ENCODE measurements around the gene BPGM.
"Not testable (repeated sequence)": the region's sequence is repeated elsewhere in the genome, so short reads cannot be mapped to it uniquely, and the experiment has no call there.

BPGM gene

DNA sequence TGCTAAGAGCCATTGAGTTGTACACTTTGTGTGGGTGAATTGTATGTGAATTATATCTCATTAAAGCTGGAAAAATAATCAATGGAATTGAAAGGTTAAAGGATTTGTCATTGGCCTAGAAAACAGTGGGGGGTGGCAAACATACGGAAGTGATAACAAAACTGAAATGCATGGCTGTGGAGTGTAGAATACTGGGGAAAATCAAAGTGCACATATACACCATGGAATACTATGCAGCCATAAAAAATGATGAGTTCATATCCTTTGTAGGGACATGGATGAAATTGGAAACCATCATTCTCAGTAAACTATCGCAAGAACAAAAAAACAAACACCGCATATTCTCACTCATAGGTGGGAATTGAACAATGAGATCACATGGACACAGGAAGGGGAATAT, 18.4 kb downstream of the BPGM start:
- not testable (repeated sequence) for DNase-seq (ENCODE audit: low spot score)

DNA sequence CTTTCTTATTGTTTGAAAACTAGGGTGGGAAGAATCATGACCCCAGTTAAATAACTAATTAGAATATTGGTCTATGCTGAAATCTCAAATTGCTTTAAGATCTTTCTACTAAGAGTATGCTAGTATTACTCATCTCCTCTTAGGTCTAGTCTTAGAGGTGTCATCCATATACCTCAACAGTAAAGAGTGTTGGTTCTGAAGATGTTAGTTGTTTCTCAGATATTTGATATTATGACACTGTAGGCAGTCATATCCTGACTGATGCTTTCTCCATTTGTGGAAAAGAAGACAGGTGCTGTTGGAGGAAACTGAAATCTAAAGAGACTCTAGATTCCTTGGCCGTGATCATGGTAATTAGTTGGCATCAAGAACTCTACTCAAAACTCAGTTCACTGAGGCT, 21.2 kb downstream of the BPGM start:
- no peak for DNase-seq (ENCODE audit: low spot score)

DNA sequence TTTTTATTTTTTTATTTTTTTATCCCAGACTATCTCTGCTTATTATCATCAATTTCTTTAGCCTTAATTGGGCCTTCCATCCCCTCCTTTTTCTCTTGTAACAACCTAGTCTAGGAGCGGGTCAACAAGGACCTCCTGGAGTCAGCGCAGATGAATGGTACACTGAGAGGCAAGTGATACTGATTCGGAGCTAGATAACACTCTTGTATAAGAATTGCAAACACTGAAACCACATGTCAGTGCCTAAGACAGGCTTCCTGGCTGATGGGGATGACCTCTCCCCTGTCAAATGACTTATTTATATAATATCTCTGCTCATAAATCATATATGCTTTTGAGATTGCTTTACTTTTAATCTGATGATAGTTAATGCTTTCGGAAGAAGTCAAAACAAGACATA, 22.7 kb downstream of the BPGM start:
- no peak for DNase-seq (ENCODE audit: low spot score)

DNA sequence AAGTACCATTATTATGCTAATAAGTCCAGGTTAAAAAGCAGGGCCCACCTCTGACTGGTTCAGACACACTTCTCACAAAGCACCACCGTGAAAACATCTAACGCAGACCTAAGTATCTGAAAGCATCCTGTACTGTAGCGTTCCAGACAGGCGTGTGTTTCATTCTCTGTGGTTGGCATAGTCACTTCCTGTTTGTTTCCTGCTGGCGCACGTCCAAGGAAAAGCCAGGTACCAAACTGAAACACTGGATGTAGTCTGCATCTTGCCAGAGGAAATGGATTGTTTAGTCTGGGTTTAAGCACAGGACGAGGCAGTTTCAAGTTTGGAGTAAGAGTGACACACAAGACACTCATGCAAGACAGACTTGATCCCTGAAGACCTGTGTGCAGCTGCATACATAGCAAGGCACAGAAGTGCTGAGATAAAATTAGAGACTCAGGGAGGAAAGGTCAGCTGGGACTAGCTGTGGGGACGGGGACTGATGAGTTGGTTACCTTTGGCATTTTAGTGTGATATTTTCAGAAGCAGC, 23.3 kb downstream of the BPGM start:
- peak; percentile 51 for DNase-seq (ENCODE audit: low spot score)

DNA sequence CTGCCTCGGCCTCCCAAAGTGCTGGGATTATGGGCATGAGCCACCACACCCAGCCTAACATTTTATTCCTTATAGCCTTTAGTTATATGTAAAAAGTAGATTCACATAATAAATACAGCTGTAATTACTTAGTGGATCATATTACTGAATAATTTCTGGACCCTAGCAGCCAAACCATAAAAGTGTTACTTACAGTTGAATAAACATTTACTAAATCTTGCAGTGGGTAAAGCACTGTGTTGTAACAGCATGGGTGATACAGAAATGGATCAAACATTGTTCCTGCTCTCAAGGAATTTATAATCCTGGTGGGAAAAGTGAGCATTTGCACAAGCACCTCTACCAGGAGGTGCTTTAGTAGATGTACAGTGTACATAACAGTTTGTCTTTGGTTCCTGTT, 25.0 kb downstream of the BPGM start:
- no peak for DNase-seq (ENCODE audit: low spot score)

DNA sequence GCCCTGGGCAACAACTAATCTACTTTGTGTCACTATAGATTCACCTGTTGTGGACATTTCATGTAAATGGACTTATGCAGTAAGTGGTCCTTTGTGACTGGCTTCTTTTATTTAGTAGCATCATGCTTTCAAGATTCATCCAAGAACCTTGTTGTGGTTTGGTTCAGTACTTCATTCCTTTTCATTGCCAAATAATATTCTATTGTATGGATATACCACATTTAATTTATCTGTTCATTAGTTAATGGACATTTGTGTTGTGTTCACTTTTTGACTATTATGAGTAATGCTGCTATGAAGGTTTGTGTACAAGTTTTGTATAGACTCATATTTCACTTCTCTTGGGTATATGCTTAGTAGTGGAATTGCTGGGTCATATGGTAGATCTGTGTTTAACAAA, 27.8 kb downstream of the BPGM start:
- no peak for DNase-seq (ENCODE audit: low spot score)

DNA sequence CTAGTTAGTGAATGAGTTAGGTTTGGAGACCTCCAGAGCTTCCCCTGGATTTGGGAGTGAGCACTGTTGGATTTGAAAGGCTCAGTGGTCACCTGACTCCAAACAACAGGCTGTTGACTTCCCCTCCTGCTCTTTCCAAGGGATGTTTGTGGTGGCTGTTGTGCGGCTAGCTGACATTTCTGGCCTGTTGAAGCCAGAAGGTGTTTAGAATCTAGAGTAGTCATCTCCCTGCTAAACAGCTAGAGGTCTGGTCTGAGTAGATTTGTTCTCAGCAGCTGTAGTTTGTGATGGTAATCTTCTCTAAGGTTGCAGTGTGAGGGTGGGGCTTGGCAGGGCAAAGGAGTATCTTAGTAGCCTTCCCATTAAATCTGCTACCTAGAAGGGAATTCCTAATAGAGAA, 30.1 kb downstream of the BPGM start:
- DNase-seq (ENCODE audit: low spot score): no peak

DNA sequence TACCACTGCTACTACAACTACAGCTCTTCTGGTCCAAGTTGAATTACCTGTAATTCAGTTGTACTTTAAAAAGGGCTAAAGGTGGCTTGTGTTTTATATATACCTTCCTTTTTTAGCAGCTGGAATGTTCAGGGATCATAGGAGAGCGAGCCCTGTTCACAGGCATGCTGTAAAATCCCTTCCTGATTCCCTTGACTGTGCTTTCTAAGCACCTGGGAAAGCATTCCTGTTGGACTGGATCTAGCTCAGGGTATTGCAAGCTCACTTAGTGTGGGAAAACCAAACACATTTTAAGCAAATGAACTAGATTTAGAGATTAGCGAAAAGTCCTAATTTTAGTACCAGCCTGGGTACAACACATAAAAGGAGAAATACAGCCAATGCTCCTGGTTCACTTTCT, 31.5 kb downstream of the BPGM start:
- no peak for DNase-seq (ENCODE audit: low spot score)

DNA sequence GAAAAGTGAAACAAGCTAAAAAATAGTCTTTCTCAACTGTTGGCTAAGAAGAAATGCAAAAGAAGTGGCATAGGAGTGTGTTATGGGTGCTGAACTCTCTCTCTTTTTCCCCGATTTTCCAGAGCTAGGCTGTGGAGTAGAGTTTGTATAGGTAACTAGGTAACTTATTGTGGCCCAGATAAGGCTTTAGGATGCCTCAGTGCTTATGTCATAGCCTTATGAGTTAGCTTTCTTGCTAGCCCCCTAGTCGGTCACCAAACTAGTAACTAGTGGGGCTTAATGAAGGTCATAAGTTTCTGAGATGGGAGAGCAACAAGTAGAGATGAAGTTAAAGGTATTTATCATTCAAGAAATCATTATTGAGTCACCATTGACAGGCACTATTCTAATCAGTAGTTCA, 32.4 kb downstream of the BPGM start:
- no peak for DNase-seq (ENCODE audit: low spot score)

DNA sequence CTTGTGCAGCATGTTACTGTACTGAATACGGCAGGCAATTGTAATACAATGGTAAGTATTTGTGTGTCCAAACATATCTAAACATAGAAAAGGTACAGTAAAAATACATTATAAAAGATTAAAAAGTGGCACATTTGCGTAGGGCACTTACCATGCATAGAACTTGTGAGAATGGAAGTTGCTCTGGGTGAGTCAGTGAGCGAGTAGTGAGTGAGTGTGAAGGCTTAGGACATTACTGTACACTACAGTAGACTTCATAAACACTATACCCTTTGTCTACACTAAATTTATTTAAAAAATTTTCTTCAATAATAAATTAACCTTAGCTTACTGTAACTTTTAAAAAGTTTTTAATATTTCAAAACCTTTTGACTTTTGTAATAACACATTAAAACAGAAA, 37.5 kb downstream of the BPGM start:
- DNase-seq (ENCODE audit: low spot score): no peak

DNA sequence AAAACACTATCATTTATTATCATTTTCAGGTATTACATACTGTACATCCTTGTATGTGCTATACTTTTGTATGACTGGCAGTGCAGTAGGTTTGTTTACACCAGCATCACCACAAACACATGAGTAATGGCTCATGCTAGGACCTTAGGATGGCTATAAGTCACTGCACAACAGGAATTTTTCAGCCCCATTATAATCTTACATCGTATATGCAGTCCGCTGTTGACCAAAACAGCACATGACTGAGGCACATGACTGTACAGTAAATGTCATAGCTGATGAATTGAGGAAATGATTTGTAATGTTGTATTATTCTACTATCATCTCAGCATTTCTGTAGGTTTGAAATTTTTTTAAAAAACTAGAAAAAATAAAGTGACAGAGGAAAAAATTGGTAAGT, 38.6 kb downstream of the BPGM start:
- DNase-seq (ENCODE audit: low spot score): no peak

DNA sequence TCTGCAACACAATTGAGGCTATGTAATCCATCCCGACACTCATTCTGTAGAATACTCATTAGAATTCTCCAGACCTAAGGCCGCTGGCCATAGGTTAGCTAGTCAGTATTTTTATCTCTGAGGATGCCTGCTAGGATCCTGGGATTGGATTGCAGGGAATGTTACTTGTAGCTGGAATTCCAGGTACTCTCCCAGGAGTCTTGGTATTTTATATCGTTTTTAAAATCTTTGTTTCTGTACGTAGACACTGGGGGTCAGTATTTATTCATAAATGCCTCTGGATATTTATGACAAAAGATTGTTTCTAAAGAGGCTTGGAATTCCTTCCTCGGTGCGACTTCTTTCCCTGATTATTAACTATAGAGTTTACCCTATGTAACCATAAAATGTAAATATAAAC, 40.1 kb downstream of the BPGM start:
- no peak for DNase-seq (ENCODE audit: low spot score)

DNA sequence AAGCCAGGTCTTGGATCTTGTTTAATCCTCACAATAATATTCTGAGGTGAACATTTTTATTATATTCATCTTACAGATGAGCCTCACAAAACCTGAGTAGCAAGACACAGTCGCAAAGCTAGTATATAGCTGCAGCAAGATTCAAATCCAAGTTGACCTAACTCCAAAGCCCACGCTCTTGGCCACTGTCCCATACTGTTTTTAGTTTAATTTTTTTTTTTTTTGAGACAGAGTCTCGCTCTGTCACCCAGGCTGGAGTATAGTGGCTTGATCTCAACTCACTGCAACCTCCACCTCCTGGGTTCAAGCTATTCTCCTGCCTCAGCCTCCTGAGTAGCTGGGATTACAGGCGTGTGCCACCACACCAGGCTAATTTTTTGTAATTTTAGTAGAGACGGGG, 42.9 kb downstream of the BPGM start:
- not testable (repeated sequence) for DNase-seq (ENCODE audit: low spot score)

DNA sequence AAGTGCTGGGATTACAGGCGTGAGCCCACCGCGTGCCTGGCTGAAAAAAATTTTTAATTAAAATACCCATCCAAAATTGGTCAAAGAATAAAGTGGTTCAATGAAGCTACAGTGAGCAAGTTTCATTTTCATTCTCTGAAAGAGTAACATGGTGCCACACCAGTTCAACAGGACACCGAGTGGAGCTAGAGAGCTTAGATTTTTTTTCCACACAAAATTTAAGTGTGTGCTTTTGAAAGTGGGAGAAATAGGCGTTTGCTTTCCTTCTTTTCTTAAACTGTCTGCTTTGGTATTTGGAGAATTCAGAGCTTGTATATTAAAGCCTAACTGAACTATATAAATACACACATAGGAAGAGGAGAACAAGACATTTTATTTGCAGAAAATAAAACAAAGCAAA, 43.4 kb downstream of the BPGM start:
- DNase-seq (ENCODE audit: low spot score): peak; percentile 34

DNA sequence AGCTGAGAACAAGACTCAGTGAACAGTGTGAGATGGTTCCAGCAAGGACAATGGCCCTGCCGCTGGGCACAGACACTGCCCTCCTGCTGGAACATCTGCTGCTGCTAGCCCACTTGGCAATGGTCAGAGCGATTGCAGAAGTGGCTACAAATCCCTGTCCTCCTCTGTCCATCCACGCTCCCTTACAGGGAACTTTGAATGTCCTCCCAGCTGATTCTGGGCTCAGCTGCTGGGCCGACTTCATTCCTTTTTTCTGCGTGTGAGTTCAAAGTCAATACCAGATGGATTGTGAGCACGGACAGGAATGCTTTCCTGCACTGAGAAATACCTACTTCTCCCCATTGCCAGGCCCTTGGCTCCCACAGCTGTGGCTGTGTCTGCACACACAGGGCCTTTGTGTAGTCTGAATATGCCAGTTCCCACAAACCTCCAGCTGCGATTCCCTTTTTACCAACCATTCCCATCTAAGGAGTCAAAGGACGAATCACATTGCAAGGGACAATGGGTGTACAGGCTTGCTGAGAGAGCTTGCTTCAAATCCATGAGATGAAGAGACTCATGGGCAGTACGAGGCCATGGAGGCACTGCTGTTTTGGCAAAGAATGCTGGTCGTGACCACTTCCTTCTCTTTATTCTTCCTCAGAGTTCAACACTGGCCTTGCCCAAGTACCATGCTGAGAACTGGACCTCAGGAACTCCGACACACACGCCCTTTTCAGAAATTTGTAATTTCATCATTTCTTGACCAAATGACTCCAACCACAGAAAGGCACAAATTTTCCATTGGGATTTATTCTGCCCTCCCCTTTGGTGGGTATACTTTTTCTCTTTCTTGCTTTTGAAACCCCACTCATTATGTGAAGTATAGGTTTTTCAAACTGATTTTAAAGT, 44.2 kb downstream of the BPGM start:
- DNase-seq (ENCODE audit: low spot score): no peak

DNA sequence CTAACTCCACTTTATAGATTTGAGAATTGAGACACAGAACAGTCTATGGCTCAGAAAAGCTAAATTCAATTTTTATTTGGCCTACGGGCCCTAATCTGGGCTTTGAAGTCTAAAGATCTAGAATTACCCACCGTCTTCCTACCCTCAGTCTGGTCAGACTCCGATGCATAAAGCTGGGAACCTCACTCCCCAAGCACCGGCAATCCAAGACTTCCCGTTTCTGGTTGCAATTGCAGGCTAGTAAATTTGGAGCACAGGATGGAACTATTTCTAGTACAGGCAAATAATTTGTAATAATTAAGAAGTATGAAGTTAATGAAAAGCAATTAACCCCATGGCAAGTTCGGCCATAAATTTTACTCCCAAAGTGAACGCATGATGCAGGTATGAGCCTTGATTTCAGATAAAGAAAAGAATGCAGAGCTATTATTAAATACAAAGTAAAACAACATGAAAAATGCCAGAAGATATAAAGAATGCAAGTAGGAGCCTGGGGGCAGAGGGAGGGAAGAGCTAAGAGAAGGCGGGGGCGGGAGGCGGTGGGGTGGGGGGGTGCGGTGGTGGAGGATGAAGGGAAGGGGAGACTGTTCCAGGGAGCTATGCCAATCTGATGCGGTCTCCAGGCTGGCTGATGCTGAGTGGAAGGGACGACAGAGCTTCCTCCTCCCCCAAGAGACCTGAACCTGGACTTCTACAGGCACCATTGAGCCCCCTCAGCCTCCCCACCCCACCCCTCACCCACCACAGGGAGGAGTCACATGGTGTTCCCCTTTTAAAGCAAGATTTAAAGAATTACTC, 45.1 kb downstream of the BPGM start:
- DNase-seq (ENCODE audit: low spot score): no peak

DNA sequence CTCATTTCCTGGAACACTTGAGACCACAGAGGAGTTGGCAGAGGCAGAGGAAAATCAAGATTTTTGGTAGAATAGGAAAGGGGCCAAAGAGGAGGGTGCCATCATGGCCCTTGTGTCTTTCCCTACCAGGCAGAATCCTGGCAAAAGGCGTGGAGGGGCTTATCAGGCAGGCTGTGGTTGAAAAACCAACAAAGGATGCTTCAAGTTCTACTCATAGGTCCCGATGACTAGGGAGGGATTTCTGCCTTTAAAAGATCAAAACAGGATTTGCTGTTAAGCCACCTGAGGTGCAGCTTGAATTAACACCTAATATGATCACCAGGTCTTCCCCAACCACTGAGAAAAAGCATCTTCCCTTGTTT, 45.7 kb downstream of the BPGM start:
- DNase-seq (ENCODE audit: low spot score): no peak

DNA sequence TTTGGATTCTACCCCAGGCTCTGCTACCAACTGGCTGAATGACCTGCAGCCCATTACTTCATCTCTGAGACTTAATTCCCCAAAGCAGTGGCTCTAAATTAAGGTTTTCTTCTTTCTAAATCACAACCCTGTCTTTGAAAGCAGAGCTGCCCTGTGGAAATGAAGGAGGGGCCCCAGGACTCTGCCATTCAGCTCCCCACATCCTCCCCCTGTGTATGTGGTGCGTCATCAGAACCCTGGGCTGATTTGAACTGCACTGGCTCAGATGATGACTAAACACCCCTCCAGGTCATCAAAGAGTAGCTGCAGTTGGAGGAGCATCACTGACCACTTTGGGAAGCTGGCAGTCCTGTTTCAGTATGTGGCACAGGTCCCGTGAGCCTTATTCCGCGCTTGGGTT, 46.6 kb downstream of the BPGM start:
- DNase-seq (ENCODE audit: low spot score): no peak

DNA sequence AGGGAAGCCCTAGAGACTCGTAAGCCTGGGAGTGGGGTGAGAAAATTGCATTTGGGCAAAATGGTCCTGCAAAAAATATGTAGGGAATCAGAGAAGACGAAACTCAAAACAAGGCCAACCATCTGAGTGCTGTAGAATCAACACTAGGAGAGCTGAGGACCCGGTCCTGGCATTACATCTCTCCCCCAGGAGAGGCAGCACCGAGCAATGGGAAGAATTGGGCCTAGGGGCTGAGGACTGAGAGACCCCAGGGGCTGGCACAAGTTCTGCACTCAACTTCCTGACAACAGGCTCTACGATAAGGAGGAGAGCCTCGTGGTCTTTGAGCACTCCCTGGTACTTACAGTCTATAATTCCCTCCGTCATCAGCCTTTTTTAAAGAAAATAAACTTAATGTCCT, 47.6 kb downstream of the BPGM start:
- DNase-seq (ENCODE audit: low spot score): peak; percentile 47

DNA sequence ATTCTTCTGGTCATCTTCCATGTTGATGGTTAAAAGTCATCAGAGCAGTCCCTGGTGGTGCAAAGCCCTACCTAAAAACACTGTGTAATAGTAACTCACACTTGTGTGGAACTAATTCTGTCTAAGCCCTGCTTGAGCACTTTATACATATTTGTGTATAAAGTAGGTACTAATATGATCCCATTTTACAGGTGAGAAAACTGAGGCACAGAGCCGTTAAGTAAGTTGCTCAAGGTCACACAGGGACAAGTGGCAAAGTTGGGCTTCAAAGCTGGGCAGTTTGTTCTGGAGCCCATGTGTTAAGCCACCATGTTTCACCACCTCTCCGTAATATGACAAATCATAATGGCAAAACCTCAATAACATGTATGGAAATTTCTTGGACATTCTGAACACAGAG, 48.1 kb downstream of the BPGM start:
- no peak for DNase-seq (ENCODE audit: low spot score)

DNA sequence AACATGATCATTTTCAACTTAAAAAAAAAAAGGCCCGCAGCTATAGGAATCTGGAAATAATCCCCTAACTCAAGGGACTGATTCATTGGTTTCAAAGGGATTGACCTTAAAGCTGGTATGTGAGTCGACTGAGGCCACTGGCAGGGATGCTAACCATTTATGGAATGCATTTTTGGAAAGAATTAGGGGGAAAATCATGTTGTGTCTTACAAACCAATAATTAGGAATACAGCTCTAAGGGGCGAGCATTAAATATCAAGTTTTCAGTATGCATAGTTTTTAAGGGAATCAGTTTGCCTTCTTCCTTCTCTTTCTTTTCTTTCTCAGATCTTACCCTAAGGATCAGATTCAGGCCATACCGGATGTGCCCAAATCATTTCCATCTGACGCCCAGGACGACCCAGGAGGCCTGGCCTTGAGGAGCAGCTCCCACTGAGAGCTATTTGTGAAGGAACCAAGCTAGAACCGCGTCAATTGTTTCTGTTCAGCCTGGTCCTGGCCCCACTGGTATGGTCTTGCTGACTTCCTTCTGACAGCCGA, 48.7 kb downstream of the BPGM start:
- DNase-seq (ENCODE audit: low spot score): no peak

DNA sequence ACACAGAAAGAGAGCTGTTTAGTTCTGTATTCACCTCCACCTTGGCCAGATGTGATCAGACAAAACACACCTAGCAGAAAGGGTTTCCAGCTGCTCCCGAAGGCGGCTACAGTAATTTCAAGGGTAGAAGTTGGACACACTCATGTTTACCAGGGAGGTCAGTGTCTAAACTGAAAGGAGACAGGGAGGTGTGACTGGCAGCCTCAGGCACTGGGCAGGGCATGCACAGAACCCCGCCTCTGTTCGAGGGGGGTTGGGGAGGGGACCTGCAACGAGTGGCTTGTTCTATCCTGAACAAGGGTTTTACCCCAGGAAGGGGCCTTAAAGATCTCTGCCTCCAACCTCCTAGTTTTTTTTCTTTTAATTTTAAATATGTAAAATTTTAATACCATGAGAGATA, 49.6 kb downstream of the BPGM start:
- no peak for DNase-seq (ENCODE audit: low spot score)
